GM12891 (cell line): ENCODE results near the gene LNP1.

Source experiments
- PAX5 ChIP-seq: IDR thresholded peaks from 2 replicates; pipeline ENCODE4 v1.6.1; 2011; ENCODE audit warnings: low read length, moderate library complexity, mild to moderate bottlenecking; ENCODE audit not compliant: insufficient read depth, severe bottlenecking
- POLR2A ChIP-seq: IDR thresholded peaks from 2 replicates; pipeline ENCODE4 v1.6.1; 2011; ENCODE audit warnings: low read depth, low read length, control low read depth
- POLR2AphosphoS5 ChIP-seq: IDR thresholded peaks from 2 replicates; pipeline ENCODE4 v1.6.1; 2011; ENCODE audit warnings: low read depth, low read length, control low read depth
- POU2F2 ChIP-seq: IDR thresholded peaks from 2 replicates; pipeline ENCODE4 v1.6.1; 2011; ENCODE audit warnings: low read depth, mild to moderate bottlenecking, control low read depth, low read length, moderate library complexity
- TAF1 ChIP-seq: IDR thresholded peaks from 2 replicates; pipeline ENCODE4 v1.6.1; 2011; ENCODE audit warnings: low read depth, low read length, control low read depth

GRCh38 chr3:100358413-100358812 is 42.9 kb upstream of the LNP1 start:
- no peak for TF ChIP-seq POLR2A
- no peak for TF ChIP-seq TAF1
- no peak for TF ChIP-seq POLR2AphosphoS5
- no peak for TF ChIP-seq PAX5
- TF ChIP-seq POU2F2 = no peak
